Heart left ventricle (tissue), 13 donors: ENCODE measurements around the gene NMT2.

ENCODE experiments used
- CTCF ChIP-seq, 12 donors: fragments of 200-600 bp; sonication (generic) in 4 of 12; IDR thresholded peaks; one replicate each; pipeline versions ENCODE4 v1.5.0 to v1.8.0; 2018 to 2022; ENCODE audit warnings: antibody characterized with exemption in 12 of 12, mild to moderate bottlenecking in 5 of 12
- POLR2A ChIP-seq, 2 donors: fragments of 450-650 bp; IDR thresholded peaks; one replicate each; pipeline ENCODE4 v1.6.1; 2017; ENCODE audit warnings: antibody characterized with exemption in 2 of 2, mild to moderate bottlenecking in 2 of 2, moderate library complexity in 2 of 2
- donor health status: ischemic (EF 13 %, LVEDD 7.1; RV severe dilation, severe dysfunction).
- donor health status: DM: no; HTN: yes; CAD: no.
- donor health status: DM: no; HTN: no; CAD: no.
- donor health status: ischemic (EF 25% LVEDD 6.9; RV normal size, moderate dysfunction).
- donor health status: ischemic (EF 25% LVEDD 5.7; RV mildly dilated, moderate dysfunction).
- donor health status: ischemic (EF 35%, LVEDD 5.7; RV mildly dilated, moderate dysfunction).
- donor health status: nonischemic (EF 11% LVEDD 7.7; RV severe dilation, severe dysfunction).
- donor health status: DM: yes; HTN: yes; CAD: no.
- donor health status: PGD.
- donor health status: ischemic (EF 29% LVEDD 5.4; RV normal size, mild dysfunction).
- donor health status: nonischemic (EF 23%, LVEDD 6.1; RV moderate dilation, normal function).

GRCh38 chr10:15137036-15137359 is 31.5 kb downstream of the NMT2 start:
- TF ChIP-seq CTCF (IDR thresholded peaks at IDR 0.05) (no peak), POLR2A (IDR thresholded peaks at IDR 0.05) (no peak)
